G401.6 (cell line): Measurements from ENCODE around the gene COX18.
A peak's percentile ranks its signal among the peaks of the same experiment; 100 is the strongest.

Experiments used
- FAIRE-seq: peaks from 2 replicates; lab custom pipeline; 2012; peaks lifted over from hg19 to GRCh38; lab: Jason Lieb, UNC

The COX18 gene, protein sequence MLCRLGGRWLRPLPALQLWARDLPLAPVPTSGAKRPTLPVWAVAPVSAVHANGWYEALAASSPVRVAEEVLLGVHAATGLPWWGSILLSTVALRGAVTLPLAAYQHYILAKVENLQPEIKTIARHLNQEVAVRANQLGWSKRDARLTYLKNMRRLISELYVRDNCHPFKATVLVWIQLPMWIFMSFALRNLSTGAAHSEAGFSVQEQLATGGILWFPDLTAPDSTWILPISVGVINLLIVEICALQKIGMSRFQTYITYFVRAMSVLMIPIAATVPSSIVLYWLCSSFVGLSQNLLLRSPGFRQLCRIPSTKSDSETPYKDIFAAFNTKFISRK

DNA sequence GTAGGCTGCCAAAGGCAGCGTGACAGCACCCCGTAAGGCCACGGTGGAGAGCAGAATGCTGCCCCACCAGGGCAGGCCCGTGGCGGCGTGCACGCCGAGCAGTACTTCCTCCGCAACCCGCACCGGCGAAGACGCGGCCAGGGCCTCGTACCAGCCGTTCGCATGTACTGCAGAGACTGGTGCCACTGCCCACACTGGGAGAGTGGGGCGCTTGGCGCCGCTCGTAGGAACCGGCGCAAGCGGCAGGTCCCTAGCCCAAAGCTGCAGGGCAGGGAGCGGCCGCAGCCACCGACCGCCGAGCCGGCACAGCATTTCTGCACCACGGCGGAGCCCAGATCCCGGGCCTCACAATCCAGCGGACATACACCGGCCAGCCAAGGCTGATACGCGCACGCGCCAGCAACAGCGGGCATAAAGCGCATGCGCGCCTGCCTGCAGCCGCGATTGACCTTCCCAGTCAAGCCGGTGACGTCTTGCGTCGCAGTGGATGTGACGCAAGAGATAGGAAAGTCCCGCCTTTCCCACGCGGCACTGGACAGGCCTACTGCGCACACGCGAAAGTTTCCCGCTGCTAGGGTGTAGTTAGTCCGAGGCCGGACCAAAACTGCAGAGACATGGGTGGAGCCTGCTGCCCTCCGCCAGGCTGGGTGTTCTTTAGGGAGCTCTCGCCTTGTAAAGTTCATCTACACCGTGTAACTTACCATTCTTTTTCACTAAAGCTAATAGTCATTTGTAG lies at the start of gene COX18:
TSS of gene COX18 (minus strand) at position 379 of the 736 bp plus-strand sequence. CDS start at position 312, 67 bp downstream.
- peak; percentile 98 for FAIRE-seq

DNA sequence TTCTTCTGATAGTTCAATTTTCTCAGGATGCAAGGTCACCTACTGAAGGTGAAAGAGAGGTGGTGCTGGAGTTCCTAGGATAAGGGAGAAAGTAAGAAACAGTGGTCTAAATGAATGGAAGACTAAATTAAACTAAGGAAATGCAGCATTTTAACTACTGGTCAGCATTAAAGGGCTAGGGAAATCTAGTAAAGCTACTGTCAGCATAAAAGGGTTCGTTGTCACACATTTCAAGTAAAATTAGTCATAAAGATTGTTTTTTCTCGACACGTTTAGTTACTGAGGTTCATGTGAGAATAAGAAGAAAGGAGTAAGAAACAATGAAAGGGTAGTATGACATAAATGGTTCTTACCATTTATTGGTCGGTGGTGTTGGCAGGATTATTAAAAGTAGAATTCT lies 40.0 kb upstream of the COX18 start:
- no peak for FAIRE-seq

DNA sequence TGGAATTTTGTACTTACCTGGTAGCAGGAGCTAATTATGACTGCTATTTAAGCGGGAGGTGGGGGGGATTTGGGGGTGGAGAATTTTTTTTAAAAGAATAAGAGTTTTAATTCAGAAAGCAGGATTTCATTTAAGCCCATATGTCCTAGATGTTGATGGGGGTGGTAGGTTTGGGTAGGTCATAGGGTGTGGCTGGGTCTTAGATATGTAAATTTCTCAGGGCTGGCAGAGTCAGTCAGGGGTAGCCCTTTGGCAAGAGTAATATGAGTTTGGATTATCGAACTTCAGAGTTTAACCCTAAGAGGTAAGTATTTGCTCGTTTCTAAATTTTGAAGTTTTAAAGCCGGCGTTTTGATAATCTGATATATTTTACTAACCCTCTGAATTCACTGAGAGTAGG lies 35.2 kb upstream of the COX18 start:
- FAIRE-seq = no peak

DNA sequence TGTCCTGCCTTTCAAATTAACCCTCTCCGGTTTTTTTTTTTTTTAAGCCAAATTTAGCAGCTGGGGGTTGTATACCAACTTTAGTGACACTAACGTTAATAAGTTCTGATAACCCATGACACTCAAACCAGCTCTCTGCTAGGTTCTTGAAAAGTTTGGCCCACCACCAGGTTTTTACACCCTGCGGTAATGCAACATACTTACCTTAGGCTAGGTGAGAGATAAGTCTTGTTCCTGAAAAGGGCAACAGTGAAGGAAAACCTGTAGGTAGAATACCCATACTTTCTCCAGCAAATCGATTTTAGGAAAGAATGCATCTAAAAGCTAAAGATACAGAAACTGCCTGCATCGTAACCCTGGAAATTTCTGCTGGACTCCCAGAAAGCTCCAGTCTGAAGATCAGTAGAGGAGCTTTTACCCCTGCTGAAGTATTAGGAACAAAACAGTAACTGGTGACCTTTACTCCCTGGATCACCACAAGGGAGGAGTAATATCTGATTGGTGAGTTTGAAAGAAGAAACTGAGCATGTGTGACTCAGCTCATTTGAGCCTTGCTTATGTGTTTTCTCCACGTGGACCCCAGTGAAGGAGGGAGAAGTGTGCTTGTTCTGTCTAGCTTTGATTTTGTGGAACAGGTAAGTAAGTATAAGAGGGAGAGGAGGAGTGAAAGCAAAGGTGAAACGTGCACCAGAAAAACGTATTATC lies 34.4 kb upstream of the COX18 start:
- no peak for FAIRE-seq

DNA sequence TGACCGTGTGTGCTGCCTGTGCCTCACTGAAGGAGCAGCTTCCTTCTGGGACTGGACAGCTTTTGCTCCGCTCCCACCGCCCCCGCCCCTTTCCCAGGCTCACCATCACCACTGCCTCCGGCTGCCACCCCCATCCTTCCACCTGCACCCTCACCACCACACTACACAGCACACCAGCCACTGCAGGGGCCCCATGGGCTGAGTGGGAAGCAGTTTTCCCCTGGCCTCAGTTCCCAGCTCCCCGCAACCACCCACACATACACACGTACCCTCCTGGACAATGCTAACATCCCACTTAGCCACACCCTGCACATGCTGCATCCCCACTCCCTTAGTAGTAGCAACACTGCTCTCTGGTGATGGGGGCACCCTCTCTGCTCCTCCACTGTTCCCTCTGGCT lies 29.6 kb upstream of the COX18 start:
- FAIRE-seq = no peak

DNA sequence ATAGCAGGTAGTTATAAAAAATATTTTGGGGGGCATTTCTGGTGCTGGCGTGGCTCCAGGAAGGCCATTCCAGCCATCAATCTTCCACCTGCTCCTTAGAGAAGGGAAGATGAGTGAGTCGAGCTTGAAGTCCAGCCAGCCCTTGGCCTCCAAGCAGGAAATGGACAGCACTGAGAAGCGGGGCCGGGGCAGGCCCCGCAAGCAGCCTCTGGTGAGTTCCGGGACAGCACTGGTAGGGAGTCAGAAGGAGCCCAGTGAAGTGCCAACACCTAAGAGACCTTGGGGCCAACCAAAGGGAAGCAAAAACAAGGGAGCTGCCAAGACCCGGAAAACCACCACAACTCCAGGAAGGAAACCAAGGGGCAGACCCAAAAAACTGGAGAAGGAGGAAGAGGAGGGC lies 29.2 kb upstream of the COX18 start:
- no peak for FAIRE-seq

DNA sequence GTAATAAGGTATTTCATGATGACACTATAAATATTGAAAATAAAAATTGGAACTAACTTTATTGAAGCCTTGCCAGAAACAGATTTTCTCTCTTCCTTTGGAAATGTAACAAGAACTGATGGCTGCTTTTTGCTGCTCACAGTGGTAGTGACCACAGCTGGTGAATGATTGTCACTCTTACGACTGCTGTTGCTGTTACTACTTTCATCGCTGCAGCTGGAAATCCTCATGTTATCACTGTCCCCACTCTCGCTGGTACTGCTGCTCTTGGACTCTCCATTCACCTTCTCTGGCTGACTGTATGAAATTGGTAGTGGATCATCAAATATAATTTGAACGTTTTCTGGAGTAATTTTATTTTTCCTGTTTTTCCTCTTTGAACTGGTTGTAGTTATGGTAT lies 28.5 kb upstream of the COX18 start:
- no peak for FAIRE-seq

DNA sequence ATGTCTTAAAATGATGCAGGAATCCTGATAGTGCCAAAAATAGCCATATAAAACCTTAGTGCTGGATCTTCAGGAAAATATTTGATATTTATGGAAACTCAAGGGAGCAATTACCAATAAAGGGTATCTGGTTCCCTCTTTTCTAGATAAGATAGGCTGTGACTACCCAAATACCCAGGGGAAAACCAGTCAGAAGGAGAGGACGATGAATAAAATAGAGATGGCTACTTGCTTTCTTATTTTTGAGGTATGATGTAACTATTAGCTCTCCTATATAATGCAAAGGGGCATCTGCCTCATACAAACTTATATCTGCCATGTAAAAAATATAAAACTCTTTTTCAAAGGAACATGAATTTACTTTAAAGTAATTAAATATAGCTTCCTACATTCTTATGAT lies 23.4 kb upstream of the COX18 start:
- FAIRE-seq = no peak

DNA sequence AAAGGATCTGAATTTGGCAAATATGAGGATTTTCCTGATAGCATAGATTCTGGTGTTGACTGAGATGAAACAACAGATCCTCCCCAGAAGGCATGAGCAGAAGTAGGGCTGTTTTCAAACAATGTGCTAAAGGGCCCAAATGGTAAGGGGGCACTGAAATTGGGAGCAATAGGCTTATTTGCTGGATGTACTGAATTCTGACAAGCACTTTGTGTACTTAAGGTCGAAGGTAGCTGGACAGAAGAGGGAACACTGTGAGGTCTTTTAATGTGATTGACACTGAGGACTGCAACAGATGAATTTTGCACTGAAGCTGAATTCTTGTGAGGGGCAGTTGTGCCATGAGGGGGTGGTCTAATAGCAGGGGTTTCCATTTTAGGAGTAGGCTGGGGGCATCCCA lies 21.2 kb upstream of the COX18 start:
- FAIRE-seq = no peak

DNA sequence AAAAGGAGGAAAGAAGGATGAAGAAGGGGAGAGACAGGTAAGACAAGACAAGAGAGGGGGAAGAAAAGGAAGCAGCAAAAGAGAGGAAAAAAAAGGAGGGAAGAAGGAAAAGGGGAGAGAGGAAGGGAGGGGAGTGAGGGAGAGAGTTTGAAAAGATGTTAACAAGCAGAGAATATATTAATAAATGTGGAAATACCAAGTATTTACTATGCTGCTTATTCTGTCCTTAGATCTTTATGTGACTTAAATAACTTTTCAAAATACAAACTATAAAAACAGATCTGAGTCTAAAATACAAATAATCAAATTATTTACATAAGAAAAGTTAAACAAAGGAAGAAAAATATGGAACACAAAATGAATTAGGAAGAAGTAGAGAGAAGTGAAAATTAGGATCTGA lies 18.4 kb upstream of the COX18 start:
- FAIRE-seq = peak; percentile 70

DNA sequence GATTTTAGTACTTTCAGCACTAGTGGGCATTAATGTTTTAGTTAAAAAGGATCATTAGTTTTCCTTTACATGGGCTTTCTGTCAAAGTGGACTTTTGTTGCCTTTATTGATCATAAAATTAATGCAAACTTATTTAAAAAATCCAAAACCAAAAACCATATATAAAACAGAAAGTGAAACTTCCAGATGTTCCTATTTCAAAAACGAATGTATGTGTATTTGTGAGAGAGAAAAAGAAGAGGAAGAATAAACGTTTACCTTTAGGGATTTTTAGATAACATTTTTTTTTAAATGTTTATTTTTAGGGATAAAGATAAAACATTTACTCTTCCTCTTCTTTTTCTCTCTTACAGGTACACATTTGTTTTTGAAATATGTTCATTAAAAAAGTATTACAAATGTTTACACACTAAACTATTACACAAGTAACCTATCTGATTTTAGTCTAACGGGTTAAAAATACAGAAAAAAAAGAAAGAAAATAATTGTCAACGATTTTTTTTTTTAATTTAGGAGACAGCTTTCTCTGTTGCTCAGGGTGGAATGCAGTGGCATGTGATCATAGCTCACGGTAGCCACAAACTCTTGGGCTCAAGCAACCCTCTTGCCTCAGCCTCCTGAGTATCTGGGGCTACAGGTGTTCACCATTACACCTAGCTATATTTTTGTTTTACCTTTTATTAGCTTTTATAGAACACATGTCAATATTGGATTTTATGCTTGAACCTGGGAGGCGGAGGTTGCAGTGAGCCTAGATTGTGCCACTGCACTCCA lies 16.8 kb upstream of the COX18 start:
- FAIRE-seq = peak; percentile 84

DNA sequence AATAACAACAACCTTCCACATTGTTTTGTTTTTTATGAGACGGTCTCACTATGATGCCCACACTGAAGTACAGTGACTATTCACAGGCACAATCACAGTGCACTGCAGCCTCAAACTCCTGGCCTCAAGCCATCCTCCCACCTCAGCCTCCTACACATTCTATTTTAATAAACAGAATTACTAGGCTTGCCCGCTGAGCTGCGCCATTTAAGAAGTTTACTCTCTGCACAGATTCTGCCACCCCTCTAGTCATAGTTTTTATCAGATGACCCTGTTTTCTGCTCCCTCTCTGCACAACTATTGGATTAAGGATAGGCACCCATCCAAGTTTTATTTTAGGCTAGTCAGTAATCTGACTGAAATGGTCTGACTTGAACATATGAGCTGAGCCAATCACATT lies 11.3 kb upstream of the COX18 start:
- FAIRE-seq = no peak

DNA sequence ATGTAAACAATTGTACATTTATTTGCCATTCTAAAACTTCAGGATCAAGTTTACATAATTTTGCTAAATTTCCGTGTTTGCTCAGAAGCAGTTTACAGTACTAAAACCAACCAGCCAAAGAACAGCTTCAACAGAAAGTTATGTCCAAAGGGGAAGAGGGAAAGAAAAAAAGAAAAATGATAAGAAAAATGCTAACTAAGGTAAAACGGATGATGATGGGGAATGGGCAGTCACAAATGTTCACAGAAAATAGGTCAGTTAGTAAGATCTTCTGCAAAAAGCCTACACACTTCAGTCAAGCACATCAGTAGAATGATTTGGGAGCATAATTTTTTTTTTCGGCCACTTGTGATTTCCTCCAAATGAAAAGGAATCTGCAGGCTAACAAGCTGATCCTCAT lies 6.3 kb upstream of the COX18 start:
- no peak for FAIRE-seq

DNA sequence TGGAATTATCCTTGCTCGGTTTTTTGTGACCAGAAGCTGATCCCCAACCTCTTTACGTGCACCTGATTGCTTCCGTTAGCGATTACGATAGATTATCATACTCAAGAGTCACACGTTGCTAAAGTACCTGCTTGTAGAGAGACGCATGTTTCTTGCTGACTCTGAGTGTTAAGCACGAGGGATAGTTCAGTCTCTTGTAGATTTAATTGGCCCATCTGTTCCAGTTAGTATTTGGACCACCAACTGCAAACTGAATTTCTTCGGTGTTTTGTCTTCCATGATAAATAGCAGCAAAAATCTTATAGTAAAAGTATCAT lies 516 bp upstream of the COX18 start:
- no peak for FAIRE-seq

DNA sequence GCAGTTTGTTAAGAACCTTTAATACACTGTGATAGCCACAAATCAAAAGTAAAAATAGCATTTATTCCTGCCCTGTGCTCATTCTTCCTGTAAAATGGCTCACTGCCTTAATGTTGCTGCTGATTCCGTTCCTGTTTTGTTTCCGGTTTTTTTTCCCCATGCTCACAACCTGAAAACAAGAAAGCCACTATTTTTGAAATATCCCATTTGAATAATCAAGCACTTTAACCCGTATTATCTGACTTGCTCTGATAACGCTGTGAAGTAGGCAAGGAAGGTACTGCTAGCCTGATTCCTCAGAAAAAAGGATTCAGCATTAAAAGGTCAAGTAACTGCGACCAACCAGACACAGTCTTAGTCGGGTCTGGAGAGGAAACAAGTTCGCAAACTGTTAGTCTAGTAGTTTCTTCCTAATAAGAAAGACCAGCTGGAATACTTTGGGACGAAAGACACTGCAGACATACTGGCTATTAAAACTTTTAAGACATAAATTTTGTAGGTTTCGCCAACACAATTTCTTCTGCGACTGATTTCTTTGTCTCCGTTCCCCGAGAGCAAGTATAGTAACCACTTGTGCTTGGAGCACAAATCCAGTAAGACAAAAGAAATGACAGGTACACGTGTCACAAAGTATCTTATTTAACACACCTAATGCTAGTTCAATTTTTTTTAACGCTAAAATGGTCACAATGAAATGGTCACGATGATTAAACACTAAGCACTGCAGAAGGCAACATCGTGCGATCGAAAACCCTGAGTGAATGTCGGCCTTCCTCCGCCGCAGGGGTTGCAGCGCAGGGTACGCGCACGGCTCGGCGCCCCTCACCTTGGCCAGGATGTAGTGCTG lies 802 bp downstream of the COX18 start:
- FAIRE-seq = no peak

DNA sequence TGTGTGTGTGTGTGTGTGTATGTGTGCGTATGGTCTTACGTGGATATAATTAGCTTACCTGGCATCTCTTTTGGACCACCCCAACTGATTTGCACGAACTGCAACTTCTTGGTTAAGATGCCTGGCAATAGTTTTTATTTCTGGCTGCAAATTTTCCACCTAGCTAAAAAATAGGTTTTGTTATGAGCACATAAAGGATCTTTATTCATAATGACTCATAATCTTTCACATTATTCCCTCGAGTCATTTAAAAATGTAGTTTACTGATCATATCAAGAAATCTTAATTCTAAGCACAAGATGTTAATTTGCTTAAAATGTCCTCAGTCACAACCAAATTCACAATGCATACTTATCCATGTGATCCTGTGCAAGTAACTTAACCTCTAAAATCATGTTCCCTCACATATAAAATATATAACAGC lies 1.5 kb downstream of the COX18 start:
- no peak for FAIRE-seq

DNA sequence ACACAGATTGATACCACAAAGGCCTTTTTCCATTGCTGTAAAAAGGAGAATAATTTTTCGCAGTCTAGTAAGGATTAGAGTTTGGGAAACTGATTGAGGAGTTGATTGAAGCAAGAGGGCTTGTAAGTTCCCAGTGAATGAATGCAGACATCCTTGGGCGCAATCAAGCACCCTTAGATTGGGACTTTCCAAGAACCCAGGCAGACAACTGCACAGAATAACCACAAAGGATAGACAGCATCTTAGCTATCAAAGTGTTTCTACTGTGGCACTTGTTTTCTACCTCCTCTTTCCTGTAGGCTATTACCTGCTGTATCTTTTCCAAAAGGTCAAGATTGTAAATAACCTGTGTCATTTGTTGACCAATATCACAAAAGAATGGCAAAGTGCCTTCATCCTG lies 2.6 kb downstream of the COX18 start:
- no peak for FAIRE-seq

DNA sequence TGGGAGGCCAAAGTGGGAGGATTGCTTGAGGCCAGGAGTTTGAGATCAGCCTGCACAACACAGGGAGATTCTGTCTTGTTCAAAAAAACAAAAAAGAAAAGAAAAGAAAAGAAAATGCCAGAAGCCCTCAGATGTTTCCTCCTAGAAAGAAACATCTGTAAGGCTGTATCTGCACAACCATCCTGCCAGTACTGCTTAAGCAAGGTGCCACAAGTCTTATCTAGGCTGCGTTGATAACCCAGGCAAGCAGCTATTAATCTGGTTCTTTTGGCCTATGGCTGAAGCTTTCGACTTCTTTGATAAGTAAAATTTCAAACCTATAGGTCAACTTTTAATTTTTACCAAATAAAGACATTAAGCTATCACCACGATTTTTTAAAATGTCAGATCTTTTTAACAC lies 3.1 kb downstream of the COX18 start:
- FAIRE-seq = no peak

DNA sequence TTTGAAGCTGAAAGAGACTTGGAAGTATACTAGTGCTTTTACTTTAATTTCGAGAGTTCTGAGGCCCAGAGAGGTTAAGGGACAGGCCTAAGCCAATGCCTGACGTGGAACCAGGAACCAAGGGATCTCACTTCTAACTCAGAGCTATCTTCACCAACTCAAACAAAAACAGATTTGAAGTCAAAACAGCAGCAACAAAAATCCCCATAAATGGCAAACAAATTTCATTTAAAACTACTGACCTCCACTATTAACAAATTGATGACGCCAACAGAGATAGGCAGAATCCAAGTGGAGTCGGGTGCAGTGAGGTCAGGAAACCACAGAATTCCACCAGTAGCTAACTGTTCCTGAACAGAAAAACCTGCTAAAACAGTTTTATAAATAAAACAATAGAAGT lies 5.0 kb downstream of the COX18 start:
- FAIRE-seq = no peak

DNA sequence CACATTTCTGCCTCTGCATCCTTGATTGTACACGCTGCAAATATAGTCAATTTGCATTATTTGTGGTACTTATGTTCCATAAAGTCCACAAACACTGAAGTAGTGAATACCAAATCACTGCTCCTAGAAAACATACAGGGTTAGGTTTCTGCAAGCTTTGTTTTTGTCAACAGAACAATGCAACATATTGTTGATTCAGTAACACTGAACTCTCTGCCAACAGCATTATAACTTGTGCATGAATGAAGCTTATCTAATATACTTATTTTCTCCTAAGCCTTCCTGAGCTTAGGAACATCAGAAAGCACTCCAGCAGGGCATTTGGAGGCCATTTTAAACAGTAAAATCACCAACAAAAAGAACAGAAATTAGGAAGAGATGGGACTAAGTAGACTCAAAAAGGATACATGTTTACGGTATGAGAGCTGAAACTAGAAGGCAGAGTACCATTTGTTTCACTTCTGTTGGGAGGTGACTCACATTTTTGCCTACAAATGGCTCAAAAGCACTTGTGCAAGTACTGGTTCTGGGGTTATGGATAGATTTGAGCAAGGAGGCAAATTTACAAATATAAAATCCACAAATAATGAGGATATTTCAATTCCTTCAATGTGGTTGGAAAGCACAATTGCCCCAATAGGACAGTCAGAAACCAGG lies 14.1 kb downstream of the COX18 start:
- no peak for FAIRE-seq

DNA sequence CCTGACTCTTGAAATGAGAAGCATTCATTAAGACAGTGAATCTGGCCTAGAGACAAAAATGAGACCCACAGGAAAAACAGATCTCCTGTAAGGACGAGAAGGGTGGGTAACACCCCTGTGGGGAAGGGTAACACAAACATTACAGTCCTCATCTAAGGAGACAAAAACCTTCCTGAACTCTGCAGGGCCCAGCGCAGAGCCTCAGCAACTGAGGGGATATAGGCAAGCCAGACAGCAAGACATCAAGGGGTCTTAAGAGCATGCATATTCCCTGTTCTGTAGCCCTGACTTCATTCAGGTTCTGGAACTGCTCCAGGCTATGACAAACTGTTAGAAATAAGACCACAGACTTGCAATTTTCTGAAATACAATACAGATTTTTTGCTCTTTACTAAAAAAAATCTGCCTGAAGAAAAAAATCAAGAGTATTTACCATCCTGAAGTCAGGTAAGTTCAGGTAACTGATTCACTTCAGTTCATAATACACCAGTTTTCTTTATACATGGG lies 15.5 kb downstream of the COX18 start:
- no peak for FAIRE-seq
